GM13976 (cell line): ENCODE results near the gene PTPN5.

ENCODE experiments used
- DNase-seq: peaks from one replicate; pipeline ENCODE4 v3.0.0; 2012; ENCODE audit warnings: low spot score
- CTCF ChIP-seq: IDR thresholded peaks from 2 replicates; pipeline ENCODE4 v1.5.1; 2012; ENCODE audit warnings: borderline replicate concordance, mild to moderate bottlenecking; ENCODE audit not compliant: insufficient read depth; ENCODE audit errors: extremely low read depth, missing control alignments, control extremely low read depth
- in situ Hi-C: fragments of 300-500 bp; cut with MboI; formaldehyde crosslinking; loops from one replicate; pipeline ENCODE4 v1.12.0; 2022; ENCODE audit warnings: low sequenced_read_pairs, mixed read lengths, inconsistent platforms; ENCODE audit not compliant: unreplicated experiment

Gene PTPN5

GRCh38 chr11:18761144-18761543, 30.5 kb downstream of the PTPN5 start:
- in situ Hi-C loops: no loop called here
- DNase-seq: no peak
- no peak for TF ChIP-seq CTCF

- no peak for DNase-seq
- no peak for TF ChIP-seq CTCF
- in situ Hi-C loops: loop anchor here (10.0 kb wide), 1 partner anchor 213 kb away; no protein-coding TSS in a partner anchor
These were observed 33.8 kb downstream of the PTPN5 start for GRCh38 chr11:18757811-18758210.

GRCh38 chr11:18756889-18757288, 34.7 kb downstream of the PTPN5 start:
- TF ChIP-seq CTCF: no peak
- in situ Hi-C loops: loop anchor here (10.0 kb wide), 1 partner anchor 212 kb away; no protein-coding TSS in a partner anchor
- DNase-seq: no peak

- DNase-seq: no peak
- TF ChIP-seq CTCF: no peak
- in situ Hi-C loops: loop anchor here (10.0 kb wide), 1 partner anchor 210 kb away; no protein-coding TSS in a partner anchor
These were observed 37.3 kb downstream of the PTPN5 start for GRCh38 chr11:18754308-18754707.

- DNase-seq: no peak
- in situ Hi-C loops: loop anchor here (10.0 kb wide), 1 partner anchor 208 kb away; no protein-coding TSS in a partner anchor
- no peak for TF ChIP-seq CTCF
These were observed 39.1 kb downstream of the PTPN5 start for GRCh38 chr11:18752502-18752901.

GRCh38 chr11:18750944-18751343, 40.7 kb downstream of the PTPN5 start:
- TF ChIP-seq CTCF: no peak
- no peak for DNase-seq
- in situ Hi-C loops: loop anchor here (10.0 kb wide), 1 partner anchor 206 kb away; no protein-coding TSS in a partner anchor

- no peak for DNase-seq
- in situ Hi-C loops: loop anchor here (10.0 to 25.0 kb wide), 2 partner anchors 205 to 512 kb away; partner anchors contain the start of genes SAA2 and SAA4
- no peak for TF ChIP-seq CTCF
These were observed 41.8 kb downstream of the PTPN5 start for GRCh38 chr11:18749681-18750319.
